ENCODE results near the gene PSTPIP1.

- no peak for TF ChIP-seq PKNOX1 (IDR thresholded peaks at IDR 0.05)
- TF ChIP-seq CTCF (IDR thresholded peaks at IDR 0.05 in 2 of 3, conservative IDR thresholded peaks at IDR 0.05 in 1 of 3; ENCODE audit: insufficient read depth in 2 of 3, low read depth in 1 of 3, low read length in 3 of 3): no peak
- no peak for TF ChIP-seq EZH2 (IDR thresholded peaks at IDR 0.05; ENCODE audit: borderline replicate concordance, low read depth, low read length)
- no peak for TF ChIP-seq ZNF133 (CRISPR knock-in tag; IDR thresholded peaks at IDR 0.05)
- TF ChIP-seq LEF1 (IDR thresholded peaks at IDR 0.05): no peak
- TF ChIP-seq ZC3H8 (IDR thresholded peaks at IDR 0.05): no peak
These were observed 30.4 kb downstream of the PSTPIP1 start for GRCh38 chr15:77025083-77025901.

Measured in K562 (cell line).